Smooth muscle cell of the brain vasculature (primary cell): ENCODE data around the gene DPYSL4.

Experiments
- DNase-seq: peaks from one replicate; pipeline ENCODE4 v3.0.0-alpha.2; 2012; ENCODE audit warnings: low read depth, low spot score

DPYSL4 gene

DNA sequence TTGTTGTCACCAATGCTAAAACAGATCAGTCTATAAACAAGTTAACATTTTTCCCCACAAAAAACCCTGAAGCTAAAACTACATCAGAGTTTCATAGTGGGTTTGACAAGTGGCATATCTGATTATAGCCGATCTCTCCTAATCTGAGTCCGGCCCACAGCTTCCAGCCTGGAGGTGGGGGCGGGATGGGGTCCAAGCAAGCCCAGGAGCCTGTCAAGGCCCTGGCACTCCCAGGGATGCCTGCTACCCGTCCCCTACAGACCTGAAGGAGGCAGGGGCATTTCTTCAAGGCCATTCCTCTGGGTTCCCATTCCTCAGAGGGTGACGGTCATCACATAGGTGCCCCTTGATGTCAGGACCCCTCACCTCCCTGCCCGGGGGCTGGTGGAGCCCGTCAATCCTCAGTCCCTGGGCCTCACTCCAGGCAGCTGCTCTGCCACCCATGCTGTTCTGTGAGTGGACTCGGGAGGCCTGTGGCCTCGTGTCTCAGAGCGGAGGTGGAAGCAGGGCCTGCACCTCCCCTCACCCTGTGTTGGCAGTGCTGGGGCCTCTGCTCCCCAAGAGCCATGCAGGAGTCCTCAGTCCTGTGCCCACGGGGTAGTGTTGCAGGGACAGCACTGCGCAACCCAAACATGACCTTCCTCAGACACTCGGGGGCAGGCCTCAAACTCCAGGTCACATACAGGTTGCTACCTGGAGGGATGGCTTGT lies 8.8 kb downstream of the DPYSL4 start:
- DNase-seq: no peak

DNA sequence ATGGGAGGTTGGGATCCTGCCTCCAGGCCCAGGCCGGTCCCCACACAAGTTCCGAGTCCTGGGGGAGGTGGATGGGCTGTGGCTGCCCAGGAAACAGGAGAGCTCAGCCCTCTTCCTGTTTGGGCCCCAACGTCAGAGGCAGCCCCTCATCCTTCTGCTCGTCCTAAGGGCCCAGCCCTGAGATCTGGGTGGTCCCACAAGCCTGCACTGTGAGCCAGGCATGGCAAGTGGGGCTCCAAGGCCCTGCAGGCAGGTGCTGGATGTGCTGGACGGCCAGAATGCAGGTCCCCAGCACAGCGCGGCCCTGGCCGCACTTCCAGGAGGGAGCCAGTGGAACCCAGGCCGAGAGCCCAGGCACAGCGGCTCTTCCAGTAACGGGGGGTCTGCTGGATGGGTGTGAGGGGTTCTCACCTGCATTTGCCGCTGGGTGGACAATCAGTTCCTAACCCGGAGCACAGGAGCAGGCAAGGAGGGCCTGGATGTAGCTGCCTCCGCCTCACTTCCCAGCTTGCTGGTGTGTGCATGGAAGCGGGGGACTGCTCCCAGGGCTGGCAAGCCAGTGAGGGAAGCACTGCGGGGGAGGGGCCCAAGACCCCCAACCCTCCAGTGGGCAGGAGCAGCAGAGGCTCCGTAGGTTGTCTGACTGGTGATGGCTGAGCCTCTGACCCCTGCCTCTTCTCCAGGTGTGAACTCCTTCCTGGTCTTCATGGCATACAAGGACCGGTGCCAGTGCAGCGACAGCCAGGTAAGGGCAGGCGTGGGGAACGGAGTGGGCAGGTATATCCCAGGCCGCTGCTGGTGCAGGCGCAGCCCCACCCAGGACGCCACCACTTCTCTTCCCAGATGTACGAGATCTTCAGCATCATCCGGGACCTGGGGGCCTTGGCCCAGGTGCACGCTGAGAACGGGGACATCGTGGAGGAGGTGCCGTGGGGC lies 9.7 kb downstream of the DPYSL4 start:
- DNase-seq: no peak

DNA sequence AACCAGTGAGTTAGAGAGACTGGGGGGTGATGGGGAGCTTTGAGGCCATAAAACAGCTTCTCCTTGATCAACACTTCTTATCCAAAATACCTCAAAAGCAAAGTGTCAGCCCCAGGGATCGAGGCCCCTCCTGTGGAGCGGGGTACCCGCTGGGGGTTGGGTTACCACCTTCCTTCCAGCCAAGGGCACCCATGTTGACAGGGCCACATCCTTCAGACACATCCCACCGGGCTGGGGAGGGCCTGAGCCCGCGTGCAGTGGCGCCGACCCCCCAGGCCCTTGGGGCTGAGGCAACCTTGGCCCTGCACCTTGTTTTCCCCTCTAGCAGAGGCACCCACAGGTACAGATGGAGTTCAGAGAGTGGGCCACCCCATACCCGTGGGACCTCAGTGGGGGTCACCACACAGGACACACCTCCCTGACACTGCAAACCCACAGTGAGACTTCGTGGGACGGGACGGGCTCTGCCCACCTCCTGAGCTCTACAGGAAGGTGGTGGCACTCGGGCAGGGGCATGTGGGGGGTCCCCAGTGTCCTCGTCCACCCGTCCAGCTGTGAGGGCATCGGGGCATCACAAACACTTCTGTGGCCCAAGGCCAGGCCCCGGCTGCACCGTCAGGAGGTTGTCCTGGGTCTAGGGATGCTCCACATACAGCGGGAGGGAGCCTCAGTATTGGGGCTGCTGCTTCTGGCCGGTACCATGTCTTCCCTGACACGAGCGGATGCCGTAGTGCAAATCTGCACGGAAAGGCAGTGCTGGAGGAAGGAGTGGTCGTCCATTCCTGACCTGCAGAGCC lies 10.7 kb downstream of the DPYSL4 start:
- no peak for DNase-seq

DNA sequence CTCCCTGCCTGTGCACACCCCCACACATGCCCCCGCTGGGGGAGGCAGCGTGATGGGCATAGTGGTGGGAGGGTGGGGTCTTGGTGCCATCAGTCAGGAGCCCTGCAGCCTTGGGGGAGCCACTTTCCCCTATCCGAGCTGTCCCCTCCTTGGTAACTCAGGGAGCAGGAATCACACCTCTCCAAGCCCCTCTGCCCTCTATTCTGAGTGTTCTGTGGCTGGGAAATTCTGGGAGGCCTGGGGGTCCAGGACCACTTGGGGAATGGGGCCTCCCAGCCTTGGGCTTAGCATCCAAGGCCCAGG lies 11.3 kb downstream of the DPYSL4 start:
- no peak for DNase-seq

DNA sequence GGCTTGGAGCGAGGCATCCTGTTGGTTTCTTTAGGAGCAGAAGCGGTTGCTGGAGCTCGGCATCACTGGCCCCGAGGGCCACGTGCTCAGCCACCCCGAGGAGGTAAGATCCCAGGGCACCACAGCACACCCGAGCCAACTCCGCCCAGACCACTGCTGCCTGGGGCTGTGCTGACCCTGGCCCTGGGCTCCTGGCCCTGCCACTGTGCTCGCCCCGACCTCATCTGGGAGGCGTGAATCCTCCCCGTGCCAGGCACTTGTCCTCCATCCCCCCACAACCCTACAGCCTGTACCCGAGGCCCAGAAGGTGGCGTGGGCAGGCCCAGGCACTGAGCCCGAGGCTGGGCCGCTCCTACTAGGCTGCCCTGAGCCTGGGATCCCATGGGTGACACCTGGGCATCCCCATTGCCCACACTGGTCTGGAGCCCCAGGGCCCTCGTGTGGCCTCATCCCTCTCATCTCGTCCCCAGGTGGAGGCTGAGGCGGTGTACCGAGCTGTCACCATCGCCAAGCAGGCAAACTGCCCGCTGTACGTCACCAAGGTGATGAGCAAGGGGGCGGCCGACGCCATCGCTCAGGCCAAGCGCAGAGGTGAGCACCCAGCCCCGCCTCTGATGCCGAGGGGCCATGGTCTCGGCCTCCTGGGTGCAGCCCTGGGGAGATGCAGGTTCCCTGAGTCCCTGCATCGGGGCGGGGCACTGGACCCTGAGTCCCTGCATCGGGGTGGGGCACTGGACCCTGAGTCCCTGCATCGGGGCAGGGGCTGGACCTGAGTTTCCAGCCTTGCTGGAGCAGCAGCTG lies 11.8 kb downstream of the DPYSL4 start:
- no peak for DNase-seq

DNA sequence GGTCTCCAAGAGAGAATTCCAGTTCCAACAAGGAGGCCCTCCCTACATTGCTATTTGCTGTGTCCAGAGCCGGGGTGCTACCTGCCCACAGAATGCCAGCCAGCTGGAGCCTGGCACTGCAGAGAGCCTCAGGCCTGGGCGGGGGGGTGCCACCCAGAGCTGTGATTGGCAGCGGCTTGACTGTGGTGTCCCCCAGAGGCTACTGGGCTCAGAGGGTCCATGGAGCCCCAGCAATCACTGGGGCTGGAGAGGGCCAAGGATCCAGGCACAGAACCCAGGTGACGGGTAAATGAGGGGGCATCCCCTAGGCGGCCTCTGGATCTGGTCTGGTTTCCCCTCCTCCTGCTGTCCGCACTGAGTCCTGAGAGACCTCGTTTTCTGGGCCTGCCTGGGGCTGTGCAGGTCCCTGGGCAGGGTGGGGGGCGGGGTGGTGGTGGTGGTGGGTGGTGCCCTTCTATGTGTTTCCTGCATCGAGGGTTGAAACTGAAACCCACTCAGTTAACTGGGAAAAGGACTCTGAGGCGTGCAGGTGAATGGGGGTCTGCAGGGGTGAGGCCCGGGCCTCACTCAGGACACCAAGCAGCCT lies 12.6 kb downstream of the DPYSL4 start:
- no peak for DNase-seq

DNA sequence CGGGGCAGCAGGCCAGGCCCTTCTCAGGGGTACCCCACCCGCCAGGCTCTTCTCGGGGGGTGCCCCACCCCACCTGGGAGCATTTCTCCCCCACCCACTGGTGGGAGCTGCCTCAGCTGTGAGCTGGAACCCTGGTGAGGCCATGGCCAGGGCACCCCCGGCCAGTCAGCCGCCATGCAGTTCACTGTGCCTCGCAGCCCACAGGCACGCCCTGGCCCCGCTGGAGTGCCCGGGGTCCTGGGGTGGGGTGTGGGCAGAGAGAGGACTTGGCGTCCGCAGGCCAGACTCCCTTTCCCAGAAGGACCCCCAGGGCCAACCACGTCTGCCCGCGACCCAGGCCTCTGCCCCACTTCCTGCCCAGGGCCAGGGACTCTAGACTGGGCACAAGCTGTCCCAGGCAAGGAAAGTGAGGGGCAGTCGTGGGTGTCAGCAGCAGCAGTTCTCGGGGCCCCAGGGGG lies 13.1 kb downstream of the DPYSL4 start:
- no peak for DNase-seq

DNA sequence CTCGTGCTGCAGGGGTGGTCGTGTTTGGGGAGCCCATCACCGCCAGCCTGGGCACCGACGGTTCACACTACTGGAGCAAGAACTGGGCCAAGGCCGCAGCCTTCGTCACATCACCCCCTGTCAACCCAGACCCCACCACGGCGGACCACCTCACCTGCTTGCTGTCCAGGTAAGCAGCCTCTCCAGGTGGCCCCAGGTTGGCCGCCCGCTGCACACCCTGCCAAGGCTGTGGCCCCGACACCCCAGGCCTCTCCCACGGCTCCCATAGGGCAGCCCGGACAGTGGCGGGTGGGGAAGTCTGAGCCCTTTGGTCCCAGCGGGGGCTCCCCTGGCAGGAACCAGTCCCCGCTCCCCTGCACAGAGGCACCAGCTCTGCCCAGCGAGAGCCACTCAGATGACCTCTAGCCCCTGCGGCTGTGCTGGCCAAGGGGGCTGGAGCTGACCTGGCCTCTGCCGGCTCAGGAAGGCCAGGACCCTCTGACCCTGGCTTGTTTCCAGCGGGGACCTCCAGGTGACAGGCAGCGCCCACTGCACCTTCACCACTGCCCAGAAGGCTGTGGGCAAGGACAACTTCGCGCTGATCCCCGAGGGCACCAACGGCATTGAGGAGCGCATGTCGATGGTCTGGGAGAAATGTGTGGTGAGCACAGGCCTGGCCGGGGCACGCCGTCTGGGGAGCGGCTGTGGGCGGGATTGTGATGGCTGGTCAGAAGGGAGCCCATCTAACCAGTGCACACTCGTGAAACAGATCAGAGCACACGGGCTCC lies 13.8 kb downstream of the DPYSL4 start:
- DNase-seq: no peak

DNA sequence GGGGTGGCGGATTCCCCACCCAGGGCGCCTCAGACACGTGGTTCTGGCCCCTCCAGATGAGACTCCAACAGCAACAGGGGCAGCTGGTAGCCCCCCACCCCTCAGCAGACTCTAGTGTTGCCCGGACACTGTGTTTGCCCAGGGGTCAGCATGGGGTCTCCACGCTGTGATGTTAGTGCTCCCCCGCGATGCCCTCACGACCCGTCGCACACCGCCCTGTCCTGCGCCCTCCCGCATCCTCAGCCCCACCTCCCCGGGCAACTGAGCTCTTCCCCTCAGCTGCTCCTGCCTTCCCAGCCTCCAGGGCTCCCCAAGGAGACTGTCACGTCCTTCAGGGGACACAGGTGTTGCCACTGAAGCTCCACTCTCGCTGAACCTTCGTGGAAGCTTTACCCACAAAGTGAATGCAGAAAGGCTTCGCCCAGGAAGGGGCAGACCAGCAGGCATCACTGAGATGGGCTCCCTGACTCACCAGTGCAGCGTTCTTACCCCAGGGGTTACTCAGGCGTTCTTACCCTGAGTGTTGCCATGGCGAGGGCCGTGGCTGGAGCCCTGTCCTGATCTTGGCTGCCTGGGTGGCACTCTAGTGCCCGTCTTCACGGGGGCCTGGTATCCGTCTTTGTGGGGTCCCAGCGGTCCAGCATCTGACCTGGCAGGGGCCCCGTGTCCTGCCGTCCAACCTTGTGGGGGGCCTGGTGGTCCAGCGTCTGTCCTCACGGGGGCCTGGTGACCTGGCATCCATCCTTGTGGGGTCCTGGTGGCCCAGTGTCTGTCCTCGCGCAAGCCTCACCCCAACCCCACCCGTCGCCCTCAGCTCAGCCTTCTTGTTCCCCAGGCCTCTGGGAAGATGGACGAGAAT lies 14.6 kb downstream of the DPYSL4 start:
- no peak for DNase-seq

DNA sequence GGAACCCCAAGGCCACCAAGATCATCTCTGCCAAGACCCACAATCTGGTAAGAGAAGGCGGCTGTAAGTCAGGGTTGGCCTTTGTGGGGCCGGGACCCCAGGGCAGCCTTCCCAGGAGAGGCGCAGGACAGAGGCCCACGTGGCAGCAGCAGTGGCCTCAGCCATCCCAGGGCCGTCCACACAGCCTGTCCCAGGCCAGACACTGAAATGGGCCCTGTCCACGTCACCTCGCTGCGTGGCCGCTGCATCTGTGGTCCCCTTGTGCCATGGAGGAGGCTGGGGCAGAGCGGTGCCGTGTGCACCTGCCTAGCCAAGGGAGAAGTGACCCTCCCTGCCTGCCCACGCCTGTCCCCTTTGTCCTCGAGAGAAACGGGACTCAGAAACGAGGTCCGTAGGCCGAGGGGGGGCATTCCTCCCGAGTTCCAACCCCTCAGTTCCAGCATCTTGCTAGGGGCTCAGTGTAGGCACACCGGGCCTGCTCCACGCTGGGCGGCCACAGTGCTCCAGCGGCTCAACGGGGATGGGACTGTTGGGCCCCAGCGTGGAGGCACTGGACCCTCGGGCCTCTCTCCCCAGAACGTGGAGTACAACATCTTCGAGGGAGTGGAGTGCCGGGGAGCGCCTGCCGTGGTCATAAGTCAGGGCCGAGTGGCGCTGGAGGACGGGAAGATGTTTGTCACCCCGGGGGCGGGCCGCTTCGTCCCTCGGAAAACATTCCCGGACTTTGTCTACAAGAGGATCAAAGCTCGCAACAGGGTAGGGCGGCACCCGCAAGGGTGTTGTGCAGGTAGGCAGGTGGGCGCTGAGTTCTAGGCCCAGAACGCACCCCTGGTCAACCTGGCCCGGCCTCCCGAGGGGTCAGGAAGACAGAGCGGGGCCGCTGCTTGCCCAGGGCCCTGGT lies 15.6 kb downstream of the DPYSL4 start:
- DNase-seq: no peak

DNA sequence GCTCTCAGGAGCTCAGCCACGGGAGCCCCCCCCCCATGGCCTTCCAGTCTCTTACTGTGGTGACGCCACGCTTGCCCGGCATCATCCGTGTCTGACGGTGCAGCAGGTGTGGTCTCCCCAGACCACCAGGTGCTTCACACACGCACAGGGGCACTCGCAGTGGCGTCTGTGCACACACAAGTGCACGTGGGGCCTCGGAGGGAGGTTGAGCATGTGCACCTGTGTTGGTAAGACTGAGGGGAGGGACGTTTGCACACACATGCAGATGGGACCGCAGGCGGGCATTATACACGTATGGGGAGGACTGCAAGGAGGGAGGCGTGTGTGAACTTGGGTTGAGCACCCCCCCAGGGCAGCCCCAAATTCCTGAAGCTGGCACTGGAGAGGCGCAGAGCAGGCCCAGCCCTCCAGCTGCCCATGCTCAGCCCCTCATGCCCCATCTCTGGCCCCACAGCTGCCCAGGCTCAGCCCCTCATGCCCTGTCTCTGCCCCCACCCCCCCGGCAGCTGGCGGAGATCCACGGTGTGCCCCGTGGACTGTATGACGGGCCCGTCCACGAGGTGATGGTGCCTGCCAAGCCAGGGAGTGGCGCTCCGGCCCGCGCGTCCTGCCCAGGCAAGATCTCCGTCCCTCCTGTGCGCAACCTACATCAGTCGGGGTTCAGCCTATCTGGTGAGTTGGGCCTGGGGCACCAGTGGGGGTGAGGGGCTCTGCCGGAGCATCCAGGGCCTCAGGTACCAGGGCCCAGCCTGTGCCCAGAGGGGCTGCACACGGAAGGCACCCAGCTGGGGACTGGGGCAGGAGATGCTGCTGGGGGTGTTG lies 16.7 kb downstream of the DPYSL4 start:
- no peak for DNase-seq

DNA sequence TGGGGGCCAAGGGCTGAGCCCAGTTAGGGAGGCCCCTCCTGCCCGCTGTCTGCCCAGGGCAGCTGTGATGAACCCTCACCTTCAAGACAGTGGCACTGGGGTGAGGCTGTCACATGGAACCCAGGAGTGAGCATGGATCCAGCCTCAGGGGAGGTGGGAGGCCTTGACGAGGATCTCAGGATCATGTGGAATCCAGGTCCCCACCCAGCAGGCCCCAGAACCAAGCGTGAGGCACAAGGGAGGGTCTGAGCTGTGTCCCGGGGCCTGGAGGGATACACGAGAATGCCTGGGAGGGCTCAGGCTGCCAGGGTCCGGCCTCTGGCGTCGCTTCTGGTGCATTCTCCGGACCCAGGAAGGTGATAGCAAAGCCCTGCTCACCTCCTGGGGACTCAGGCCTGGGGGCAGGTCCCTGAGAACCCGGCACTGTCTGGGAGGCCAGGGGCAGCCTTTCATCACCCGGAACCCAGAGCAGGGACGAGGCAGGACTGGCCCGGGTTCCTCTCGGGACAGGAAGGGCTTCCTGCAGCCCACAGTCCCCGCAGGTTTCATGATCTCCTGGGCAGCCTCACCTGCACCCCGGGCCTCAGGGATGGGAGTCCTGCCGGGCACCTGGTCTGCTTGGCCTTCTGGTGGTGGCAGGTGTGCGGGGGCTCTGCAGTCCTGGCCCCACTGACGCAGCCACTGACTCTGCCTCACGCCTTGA lies 17.5 kb downstream of the DPYSL4 start:
- no peak for DNase-seq

DNA sequence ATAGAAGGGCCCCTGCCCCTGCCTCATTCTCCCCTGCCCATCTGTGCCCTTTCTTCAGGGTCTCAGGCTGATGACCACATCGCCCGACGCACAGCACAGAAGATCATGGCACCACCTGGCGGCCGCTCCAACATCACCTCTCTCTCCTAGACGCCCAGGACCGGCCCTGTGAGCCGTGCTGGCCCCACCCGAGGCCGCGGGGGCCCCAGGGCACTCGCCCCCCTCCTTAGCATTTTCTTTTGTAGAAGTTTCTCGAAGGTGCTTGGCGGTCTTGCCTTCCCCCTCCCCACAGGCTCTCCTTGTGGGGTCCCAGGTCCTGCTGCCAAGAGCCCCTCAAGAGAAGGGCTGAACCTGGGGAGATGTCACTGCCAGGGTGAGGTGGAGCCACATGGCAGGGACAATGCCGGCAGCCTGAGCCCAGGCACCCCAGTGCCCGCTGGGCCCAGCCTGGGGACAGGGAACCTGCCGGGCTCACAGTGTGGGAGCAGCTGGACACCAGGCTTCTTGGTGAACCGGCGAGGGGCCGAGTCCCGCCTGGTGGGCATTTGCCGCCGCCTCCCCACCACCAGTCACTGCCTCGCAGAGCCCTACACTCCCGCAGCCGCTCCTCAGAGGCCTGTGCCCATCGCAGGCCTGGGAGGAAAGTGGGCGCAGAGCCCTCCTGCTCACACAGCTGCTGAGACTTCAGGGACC lies 18.2 kb downstream of the DPYSL4 start:
- DNase-seq: no peak

DNA sequence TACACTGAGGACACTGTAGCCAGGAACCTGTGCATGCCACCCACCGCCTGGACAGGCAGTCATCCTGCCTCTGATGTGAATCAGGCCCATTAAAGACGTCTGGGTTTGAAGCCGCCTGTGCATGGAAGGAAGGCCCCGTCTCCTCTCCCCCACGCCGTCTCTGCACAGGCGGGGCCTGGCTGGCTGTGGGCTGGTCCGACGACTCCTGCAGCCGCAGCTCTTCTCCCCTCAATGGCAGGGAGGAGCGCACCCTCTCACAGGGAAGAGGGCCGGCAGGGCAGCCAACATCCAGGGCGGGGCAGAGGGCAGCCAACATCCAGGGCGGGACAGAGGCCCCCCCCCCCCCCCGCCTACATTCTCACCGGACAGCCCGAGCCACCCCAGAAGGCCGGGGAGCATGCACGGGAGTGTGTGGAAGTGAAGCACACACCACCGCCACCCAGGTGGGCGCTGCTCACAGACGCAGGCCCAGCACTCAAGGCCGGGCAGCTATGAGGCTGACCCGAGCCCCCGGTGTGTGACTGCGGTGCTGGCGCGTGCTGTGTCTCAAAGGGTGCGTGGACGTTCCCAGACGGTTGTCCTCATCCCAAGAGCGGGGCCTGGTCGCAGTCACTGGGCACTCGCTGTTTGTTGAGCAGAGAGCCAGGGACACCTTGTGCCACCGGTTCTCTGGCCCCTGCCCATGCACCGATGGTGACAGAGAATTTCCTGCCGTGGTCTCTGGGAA lies 19.1 kb downstream of the DPYSL4 start:
- no peak for DNase-seq

DNA sequence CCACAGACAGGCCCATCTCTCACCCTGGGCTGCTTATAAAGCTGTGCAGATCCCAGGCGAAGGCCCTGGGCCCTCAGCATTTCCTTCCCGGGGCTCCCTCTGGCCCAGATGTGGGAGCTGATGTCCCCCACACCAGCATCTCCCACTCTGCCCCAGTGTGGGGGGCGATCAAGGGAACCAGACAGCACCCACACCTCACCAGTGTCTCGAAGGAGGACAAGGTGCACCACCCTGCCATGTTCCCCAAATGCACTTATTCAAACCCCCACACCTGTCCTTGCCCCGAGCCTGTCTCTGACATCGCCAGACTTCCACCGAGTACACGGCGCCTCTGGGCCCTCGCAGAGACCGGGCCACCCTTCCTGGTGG lies 19.6 kb downstream of the DPYSL4 start:
- DNase-seq: no peak
